GM19455 (cell line): Measurements from ENCODE around the gene BZW2.

Experiments
- ATAC-seq: cut with Tn5 transposase; IDR thresholded peaks from one replicate; pipeline ENCODE4 v1.9.1; 2021; ENCODE audit not compliant: unreplicated experiment

The BZW2 gene

GRCh38 chr7:16645593-16646471 lies at the start of gene BZW2, which contains the start of gene ANKMY2:
Gene BZW2, plus strand, starts transcription at chr7:16646181. Its CDS starts 19,263 bp downstream, at chr7:16665444.
Gene ANKMY2, minus strand, starts transcription at chr7:16645754. Its CDS starts 181 bp downstream, at chr7:16645573.
- peak; percentile 97 for ATAC-seq

DNA sequence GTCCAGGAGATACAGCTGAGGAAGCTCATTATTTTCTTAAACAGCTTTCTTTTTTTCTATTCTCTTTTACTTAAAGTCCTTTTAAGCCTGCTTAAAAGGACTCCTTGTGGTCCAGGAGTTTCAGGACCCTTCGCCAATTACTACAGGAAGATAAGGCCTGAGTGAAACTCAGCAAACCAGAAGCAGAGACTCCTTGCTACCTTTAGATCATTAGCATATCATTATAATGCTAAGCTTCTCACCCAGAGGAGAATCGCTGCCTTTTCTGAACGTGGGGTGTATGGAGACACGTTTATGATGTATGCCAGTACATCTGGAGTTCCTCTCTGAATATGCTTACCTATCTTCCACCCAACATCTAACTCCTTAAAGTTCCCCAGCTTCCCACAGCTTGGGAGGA lies 48.0 kb upstream of the BZW2 start:
- no peak for ATAC-seq

GRCh38 chr7:16599860-16600259 lies 46.1 kb upstream of the BZW2 start:
- no peak for ATAC-seq

DNA sequence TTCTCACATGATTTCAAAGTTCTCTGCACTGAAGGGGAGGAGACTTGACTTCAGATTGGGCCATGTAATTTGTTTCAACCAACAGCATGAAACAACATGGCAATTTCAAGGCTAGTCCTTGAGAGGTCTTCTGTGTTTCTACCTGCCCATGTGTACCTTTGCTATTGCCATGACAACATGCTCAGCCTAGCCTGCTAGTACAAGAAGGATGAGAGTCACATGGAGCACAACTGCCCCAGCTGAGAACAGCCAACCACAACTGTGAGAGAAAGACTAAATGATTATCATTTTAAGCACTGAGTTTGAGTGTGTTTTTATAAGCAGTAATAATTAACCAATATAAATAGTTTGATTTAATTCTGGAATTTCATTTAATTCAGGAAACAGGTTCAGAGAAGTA lies 42.3 kb upstream of the BZW2 start:
- ATAC-seq = no peak

DNA sequence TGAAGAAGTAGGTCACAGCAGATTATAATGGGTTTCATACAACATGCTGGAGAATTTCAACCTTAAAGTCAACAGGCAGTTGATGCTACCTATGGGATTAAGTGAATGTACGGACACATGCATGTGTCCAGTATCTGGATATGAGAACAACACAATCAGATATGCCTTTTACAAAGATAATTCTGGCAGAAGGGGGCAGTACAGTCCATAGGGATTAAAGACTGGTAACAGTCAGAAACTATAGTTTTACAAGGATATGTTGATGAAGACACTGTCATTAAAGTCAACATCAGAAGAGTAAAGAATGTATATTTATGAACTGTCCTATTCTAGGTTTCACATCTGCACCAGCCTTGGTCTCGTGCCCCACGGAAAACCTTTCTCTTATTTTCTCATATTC lies 41.9 kb upstream of the BZW2 start:
- ATAC-seq = no peak

DNA sequence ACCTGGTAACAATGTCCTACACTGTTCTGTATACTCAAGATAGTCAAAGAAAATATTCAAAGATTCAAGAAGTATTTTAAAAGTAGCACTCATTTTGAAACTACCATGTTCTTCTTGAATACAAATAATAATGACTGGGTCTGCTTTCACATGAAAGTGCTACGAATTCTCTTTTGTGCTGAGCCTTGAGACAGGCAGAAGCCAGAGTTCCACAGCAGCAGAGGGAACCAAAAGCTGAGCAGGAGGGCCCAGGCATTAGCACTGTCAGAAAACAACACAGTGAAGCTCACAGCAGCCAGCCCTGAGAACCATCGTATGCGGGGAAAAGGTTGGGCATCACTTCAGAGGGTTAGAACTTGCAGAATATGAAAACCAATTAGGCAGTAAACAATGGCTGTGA lies 39.3 kb upstream of the BZW2 start:
- ATAC-seq = no peak

- ATAC-seq = no peak
Measured at GRCh38 chr7:16609842-16610450, 36.0 kb upstream of the BZW2 start.

DNA sequence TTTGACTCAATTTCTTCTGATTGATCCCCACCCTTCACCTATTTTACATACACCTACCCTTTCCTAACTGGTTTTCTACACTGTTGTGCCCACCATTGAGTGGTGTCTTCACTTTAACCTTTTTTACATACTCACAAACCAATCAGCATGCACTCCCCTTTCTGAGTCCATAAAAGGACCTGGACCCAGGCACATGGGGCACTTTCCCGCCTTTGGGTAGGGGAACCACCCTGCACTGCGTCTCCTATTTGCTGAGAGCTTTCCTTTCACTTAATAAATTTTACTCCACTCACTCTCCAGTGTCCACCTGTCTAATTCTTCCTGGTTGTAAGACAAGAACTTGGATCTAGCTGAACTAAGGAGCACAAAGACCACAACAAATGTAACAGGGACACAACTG lies 34.3 kb upstream of the BZW2 start:
- ATAC-seq = no peak

- ATAC-seq = no peak
Measured at GRCh38 chr7:16615228-16615627, 30.8 kb upstream of the BZW2 start.

DNA sequence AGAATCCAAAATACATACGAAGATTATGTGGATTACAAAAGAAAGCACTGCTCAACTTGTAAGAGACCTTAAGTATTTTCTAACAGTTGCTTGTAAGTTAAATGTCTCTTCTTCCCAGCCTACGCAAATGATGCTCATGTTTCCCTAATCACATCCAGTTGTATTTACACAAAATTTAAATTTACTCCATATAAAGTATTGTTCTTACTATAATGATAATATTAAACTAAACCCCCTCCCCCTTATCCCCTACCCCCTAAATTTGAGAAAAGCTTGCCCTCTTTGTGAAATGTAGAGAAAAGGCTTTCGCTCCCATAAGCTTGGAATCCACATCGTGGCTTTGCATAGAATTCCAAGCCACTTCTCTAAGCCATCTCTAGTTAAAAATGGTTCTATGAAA lies 29.9 kb upstream of the BZW2 start:
- ATAC-seq = no peak

- no peak for ATAC-seq
Measured at GRCh38 chr7:16616542-16616941, 29.4 kb upstream of the BZW2 start.

GRCh38 chr7:16619979-16620408 lies 26.0 kb upstream of the BZW2 start:
- ATAC-seq = peak; percentile 92

DNA sequence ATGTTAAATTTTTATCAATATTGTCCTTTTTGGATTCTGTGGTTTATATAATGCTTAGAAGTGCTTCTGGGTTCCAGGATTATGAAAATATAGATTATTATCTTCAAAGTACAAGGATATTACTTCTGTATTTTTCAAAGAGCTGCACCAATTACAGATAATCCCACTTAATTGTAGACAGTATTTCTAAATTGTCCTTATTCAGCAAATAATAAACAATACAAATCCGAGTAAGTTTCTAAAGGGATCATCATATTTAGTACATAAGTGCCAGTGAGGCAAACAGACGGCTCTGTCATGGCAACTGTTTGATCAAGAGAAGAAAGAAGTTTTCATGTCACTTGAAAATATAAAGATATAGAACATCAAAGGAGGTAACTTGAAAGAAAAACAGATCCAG lies 19.6 kb upstream of the BZW2 start:
- ATAC-seq = no peak

DNA sequence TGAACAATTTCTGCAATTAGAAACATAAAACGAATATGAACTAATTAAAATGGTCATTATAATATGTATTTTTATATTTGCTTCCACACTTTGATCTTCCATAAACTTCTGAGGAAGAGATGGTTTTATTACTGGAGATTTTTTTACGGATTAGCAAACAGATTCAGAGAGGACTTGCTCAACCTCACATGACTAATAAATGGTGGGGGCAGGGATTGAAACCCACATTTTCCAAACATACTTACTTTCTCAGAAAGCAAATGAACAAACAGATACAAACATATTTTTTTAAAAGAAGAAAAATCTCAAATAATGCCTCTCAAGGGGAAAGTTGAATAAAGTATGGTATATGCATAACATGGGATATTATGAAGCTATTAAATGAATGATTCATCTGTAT lies 18.7 kb upstream of the BZW2 start:
- no peak for ATAC-seq

DNA sequence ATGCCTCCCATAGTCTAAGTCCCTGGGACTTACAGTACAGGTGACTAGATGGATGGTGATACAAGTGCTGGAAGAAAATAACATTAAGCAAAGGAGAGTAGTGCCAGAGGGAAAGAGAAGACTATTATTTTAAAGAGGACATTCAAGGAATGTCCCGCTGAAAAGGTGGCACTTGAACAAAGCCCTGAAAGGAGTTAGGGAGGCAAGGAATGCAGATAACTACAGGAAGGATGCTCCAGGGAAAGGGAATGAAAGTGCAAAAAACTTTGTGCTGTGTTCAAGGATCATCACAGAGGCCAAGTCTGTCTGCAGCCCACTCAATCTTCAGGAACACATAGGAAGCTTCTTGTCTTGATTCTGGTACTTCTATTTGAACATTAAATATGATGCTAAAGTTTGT lies 15.3 kb upstream of the BZW2 start:
- no peak for ATAC-seq

- ATAC-seq = no peak
Measured at GRCh38 chr7:16634271-16634738, 11.7 kb upstream of the BZW2 start.

DNA sequence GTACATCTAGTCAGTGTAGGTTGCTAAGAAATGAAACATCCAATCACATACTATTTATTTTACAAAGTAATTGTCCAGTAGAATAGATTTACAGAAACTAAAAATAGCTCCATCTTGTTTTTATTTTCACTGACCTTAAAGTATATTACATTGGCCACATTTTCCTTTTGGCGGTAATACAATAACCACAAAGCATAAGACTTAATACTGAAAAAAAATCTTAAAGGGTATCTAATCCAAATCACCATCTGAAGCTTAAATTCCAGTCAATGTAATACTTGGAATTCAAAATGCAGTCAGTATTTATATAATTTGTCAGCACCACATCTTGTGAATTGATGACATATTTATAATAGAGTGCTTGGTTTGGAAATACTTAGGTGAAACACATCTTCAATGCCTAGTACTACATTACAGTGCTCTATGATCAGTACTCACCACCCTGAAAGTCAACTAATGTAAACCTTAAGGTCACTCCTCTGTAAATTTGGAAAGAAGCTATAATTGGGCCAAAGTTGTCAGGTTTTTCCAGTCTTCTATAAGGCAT lies 9.4 kb upstream of the BZW2 start:
- no peak for ATAC-seq

DNA sequence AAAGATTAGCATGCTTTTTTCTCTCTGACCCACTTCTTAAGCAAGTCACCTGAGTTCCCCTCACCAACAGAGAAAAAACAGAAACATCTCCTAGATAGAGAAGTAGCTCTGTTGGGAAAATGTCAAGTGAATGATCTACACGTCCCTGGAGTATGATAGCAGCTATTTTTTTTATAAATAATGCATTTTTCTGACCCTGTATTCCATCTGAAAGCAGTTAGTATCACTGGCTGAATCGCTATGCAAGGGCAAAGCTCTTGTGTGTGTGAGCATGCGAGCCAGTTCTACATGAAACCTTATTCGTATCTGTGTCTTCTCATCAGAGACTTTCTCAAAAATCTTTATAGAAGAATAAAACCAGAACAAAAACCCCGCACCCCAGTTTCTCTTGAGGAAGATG lies 8.6 kb upstream of the BZW2 start:
- ATAC-seq = no peak

GRCh38 chr7:16638282-16639280 lies 7.4 kb upstream of the BZW2 start:
- no peak for ATAC-seq

GRCh38 chr7:16644157-16644556 lies 1.8 kb upstream of the BZW2 start:
- ATAC-seq = no peak
